ENCODE measurements around the gene CIDEA.

Gene CIDEA

DNA sequence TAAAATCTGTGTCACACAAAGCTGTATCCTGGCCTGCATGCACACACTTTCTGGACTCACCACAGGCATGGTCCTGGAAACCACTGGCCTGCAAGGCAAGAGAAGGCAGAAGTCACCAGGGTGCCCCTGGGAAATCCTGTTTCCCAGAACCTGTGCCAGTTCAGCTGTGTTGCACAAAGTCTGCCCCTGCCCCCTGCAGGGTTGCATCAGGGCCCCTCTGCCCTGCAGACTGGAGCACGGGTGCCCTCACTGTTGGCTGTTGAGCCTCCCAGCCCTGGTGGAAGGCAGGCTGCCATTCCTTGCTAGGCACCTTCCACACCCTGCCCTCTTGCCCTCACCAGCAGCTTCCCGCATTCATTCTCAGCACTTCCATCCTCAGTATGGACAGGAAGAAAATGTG lies 35.9 kb downstream of the CIDEA start:
- Histone ChIP-seq H3K9me3 (ENCODE audit: control insufficient read depth, low read length) (no peaks in the 10 kb centered on the region), H3K4me3 (ENCODE audit: low read length) (no peak overlapping the region), H3K4me1 (ENCODE audit: control insufficient read depth, insufficient read depth, low read length) (peaks cover 16% of the 10 kb centered on the region), H3K9ac (ENCODE audit: low read length) (peak overlapping the region; percentile 50), H3K27me3 (replicated peaks; ENCODE audit: control insufficient read depth, insufficient read depth, low read length) (no peaks in the 10 kb centered on the region), H3K36me3 (ENCODE audit: control insufficient read depth, insufficient read depth, low read length, severe bottlenecking) (no peaks in the 10 kb centered on the region)
- DNase-seq (ENCODE audit: low read depth) = no peak

DNA sequence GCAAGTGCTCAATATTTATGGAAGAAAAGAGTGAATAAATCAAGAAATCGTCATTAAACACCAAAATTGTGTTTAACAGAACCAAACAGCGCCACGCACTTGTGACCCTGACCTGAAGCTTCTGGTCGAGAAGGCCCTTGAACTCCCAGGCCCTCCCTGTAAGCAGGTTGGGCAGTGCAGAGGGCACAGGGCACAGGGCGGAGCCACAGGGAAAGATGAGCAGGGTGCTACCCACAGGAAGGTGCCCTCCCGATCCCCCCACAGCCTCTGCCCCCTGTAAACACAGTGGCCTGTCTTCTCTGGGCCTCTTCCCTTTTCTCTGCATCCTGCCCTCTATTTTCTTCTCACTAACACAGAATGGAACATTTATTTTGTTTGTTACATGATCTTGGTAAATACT lies 37.0 kb downstream of the CIDEA start:
- H3K27me3 ChIP-seq (replicated peaks; ENCODE audit: control insufficient read depth, insufficient read depth, low read length) = no peaks in the 10 kb centered on the region
- no peak overlapping the region for H3K4me3 ChIP-seq (ENCODE audit: low read length)
- H3K9me3 ChIP-seq (ENCODE audit: control insufficient read depth, low read length) = no peaks in the 10 kb centered on the region
- no peak overlapping the region for H3K9ac ChIP-seq (ENCODE audit: low read length)
- no peaks in the 10 kb centered on the region for H3K36me3 ChIP-seq (ENCODE audit: control insufficient read depth, insufficient read depth, low read length, severe bottlenecking)
- peaks cover 16% of the 10 kb centered on the region for H3K4me1 ChIP-seq (ENCODE audit: control insufficient read depth, insufficient read depth, low read length)
- no peak for DNase-seq (ENCODE audit: low read depth)

DNA sequence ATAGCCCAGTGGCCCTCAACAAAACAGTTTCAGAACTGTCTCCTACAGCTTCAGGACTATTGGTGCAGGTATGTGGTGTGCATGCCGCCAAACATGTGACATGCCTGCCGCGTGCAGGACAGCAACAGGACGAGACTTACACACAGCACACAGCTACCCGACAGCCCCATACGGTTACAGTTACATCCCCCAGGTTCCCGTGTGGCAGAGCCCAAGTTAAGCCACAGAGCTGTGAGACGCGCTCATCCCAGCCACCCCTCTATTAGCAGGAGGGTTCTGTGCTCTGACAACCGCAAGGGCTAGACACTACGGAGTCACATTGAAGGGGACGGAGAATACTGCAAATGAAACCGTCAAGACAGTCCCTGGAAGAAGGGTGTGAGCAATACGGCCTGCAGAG lies 37.5 kb downstream of the CIDEA start:
- Histone ChIP-seq H3K9ac (ENCODE audit: low read length) (no peak overlapping the region), H3K9me3 (ENCODE audit: control insufficient read depth, low read length) (no peaks in the 10 kb centered on the region), H3K4me3 (ENCODE audit: low read length) (no peak overlapping the region), H3K36me3 (ENCODE audit: control insufficient read depth, insufficient read depth, low read length, severe bottlenecking) (no peaks in the 10 kb centered on the region), H3K4me1 (ENCODE audit: control insufficient read depth, insufficient read depth, low read length) (peaks cover 16% of the 10 kb centered on the region), H3K27me3 (replicated peaks; ENCODE audit: control insufficient read depth, insufficient read depth, low read length) (no peaks in the 10 kb centered on the region)
- no peak for DNase-seq (ENCODE audit: low read depth)

DNA sequence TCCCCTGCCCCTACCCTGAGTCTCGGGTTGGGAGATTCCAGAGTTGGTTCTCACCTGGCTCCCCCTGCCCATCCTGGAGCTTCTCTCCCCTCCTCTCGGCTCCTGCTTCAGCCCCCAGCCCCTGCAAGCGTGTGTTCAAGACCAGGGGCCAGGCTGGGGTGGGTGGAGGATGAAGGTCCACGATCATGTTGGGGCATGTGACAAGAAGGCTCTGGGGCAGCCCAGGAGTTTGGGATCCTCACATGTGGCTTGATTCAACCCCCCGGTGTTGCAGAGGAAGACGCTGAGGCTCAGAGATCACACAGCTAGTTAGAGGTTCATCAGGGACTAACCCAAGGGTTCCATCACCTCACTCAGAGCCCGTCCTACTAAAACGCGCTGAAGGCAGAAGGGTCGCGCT lies 39.7 kb downstream of the CIDEA start:
- DNase-seq (ENCODE audit: low read depth) = no peak
- H3K4me3 ChIP-seq (ENCODE audit: low read length) = no peak overlapping the region
- peaks cover 3% of the 10 kb centered on the region for H3K9me3 ChIP-seq (ENCODE audit: control insufficient read depth, low read length)
- H3K27me3 ChIP-seq (replicated peaks; ENCODE audit: control insufficient read depth, insufficient read depth, low read length) = no peaks in the 10 kb centered on the region
- no peak overlapping the region for H3K9ac ChIP-seq (ENCODE audit: low read length)
- peaks cover 9% of the 10 kb centered on the region for H3K4me1 ChIP-seq (ENCODE audit: control insufficient read depth, insufficient read depth, low read length)
- no peaks in the 10 kb centered on the region for H3K36me3 ChIP-seq (ENCODE audit: control insufficient read depth, insufficient read depth, low read length, severe bottlenecking)

DNA sequence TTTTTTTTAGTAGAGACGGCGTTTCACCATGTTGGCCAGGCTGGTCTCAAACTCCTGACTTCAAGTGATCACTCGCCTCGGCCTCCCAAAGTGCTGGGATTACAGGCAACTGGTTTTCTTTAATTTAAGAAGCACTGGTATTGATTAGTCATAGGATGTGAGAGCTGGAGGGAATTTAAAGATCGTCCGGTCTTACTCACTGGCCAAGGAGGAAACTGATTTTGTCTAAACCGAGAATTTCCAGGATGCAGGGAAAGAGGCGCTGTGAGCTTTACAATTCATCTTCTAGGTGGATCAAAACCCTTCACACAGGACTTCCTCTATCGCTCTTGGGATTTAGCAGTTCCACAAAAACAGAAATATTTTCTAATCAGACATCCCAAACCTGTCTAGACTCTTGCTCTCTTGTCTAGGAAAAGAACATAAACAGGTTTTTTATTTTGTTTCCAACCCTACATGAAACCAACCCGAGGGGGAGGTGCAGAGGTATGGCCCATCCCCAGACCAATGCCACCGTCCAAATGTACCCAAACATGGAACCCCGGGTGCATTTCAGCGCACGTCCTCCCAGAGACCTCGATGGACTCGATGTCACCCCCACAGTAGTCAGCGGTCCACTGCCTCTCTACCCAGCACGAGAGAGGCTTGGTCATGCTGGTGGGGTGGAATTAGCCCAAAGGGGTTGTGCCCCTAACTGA lies 41.4 kb downstream of the CIDEA start:
- H3K36me3 ChIP-seq (ENCODE audit: control insufficient read depth, insufficient read depth, low read length, severe bottlenecking) = no peaks in the 10 kb centered on the region
- H3K9me3 ChIP-seq (ENCODE audit: control insufficient read depth, low read length) = peaks cover 3% of the 10 kb centered on the region
- DNase-seq (ENCODE audit: low read depth) = no peak
- no peaks in the 10 kb centered on the region for H3K27me3 ChIP-seq (replicated peaks; ENCODE audit: control insufficient read depth, insufficient read depth, low read length)
- H3K9ac ChIP-seq (ENCODE audit: low read length) = no peak overlapping the region
- H3K4me1 ChIP-seq (ENCODE audit: control insufficient read depth, insufficient read depth, low read length) = no peaks in the 10 kb centered on the region
- H3K4me3 ChIP-seq (ENCODE audit: low read length) = no peak overlapping the region

DNA sequence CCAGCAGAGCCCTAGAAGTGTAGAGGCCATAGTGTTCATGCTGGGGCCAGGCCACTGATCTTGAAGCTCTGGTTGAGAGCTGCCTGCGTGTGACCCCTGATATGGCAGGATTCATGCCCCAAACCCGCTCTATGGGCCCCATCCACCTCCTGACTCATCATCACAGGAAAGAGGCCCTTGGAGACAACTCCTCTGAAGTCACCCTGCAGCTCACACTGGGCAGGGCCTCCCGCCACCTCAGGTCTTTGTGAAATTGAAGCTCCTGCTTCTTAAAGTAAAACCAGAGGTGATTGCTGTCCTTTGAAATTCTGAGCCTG lies 41.9 kb downstream of the CIDEA start:
- no peaks in the 10 kb centered on the region for H3K36me3 ChIP-seq (ENCODE audit: control insufficient read depth, insufficient read depth, low read length, severe bottlenecking)
- H3K4me3 ChIP-seq (ENCODE audit: low read length) = no peak overlapping the region
- H3K4me1 ChIP-seq (ENCODE audit: control insufficient read depth, insufficient read depth, low read length) = no peaks in the 10 kb centered on the region
- H3K9ac ChIP-seq (ENCODE audit: low read length) = no peak overlapping the region
- DNase-seq (ENCODE audit: low read depth) = no peak
- peaks cover 3% of the 10 kb centered on the region for H3K9me3 ChIP-seq (ENCODE audit: control insufficient read depth, low read length)
- no peaks in the 10 kb centered on the region for H3K27me3 ChIP-seq (replicated peaks; ENCODE audit: control insufficient read depth, insufficient read depth, low read length)

DNA sequence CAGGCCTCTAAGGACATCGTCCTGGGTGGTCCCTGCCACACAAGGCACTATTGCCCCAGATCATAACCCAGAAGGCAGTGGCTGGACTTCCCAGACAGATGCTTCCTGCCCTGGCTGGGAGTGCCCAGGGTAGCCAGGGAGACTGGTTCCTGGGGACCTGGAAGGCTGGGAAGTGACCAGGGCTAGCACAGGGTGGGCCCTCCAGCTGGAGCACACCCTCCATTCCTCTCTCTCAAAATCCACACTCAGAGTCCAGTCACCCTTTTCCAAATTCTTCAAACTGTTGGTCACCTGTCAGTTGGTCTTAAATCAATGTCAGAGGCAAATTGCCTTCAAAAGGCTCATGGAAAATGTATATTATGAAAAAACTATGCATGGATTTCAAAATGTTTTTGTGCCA lies 42.3 kb downstream of the CIDEA start:
- Histone ChIP-seq H3K4me1 (ENCODE audit: control insufficient read depth, insufficient read depth, low read length) (no peaks in the 10 kb centered on the region), H3K27me3 (replicated peaks; ENCODE audit: control insufficient read depth, insufficient read depth, low read length) (no peaks in the 10 kb centered on the region), H3K4me3 (ENCODE audit: low read length) (no peak overlapping the region), H3K9ac (ENCODE audit: low read length) (no peak overlapping the region), H3K36me3 (ENCODE audit: control insufficient read depth, insufficient read depth, low read length, severe bottlenecking) (no peaks in the 10 kb centered on the region), H3K9me3 (ENCODE audit: control insufficient read depth, low read length) (peaks cover 3% of the 10 kb centered on the region)
- no peak for DNase-seq (ENCODE audit: low read depth)

DNA sequence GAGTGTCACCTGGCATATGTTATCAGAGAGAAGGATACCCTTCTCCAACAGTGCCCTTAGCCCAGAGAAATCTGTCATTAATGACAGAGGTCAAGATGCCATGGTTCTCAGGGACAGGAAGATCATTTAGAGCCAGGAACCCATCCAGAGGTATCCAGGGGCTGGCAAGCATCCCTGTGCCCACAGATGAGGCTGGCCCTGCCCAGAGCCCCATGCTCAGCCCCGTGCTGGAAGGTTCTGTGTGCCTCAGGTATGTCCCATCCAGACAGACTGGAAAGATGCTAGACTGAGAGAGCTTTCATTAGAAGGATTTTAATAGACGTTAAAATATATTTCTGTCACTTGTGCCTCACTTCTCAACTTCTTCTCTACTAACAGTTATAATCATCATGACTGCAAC lies 45.7 kb downstream of the CIDEA start:
- no peak for DNase-seq (ENCODE audit: low read depth)
- Histone ChIP-seq H3K9ac (ENCODE audit: low read length) (no peak overlapping the region), H3K9me3 (ENCODE audit: control insufficient read depth, low read length) (peaks cover 3% of the 10 kb centered on the region), H3K4me1 (ENCODE audit: control insufficient read depth, insufficient read depth, low read length) (no peaks in the 10 kb centered on the region), H3K36me3 (ENCODE audit: control insufficient read depth, insufficient read depth, low read length, severe bottlenecking) (no peaks in the 10 kb centered on the region), H3K27me3 (replicated peaks; ENCODE audit: control insufficient read depth, insufficient read depth, low read length) (no peaks in the 10 kb centered on the region), H3K4me3 (ENCODE audit: low read length) (no peak overlapping the region)

DNA sequence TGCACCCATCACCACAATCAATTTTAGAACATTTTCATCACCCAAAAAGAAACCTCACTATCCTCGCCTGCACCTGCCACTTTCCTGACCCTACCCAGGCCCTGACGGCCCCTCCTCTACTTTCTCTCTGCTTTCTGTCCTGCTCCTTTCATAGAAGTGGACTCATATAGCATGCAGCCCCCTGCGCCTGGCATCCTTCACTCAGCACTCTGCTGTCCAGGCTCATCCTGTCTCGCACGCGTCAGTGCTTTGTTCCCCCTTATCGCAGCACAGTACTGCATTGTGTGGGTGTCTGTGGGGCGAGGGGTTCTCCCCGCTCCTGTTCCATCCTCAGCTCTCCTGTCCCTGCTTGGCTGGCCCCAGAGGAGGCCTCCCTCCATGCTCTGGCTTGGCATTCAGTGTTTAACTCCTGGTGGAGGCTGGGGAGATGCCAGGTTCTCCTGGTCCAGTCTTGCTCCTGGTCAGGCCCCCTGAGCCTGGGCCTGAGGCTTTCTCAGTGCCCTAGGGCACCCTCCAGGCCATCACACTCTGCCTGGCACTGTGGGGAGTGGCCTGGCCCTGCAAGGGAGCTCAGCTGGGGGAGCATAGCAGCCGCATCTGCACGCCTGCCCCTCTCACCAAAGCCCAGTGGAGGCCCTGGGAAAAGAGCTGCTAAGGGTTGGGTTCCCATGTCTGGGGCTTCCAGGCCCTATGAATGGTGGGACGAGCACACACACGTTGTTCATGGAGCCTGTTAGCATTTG lies 47.3 kb downstream of the CIDEA start:
- H3K36me3 ChIP-seq (ENCODE audit: control insufficient read depth, insufficient read depth, low read length, severe bottlenecking) = no peaks in the 10 kb centered on the region
- H3K9me3 ChIP-seq (ENCODE audit: control insufficient read depth, low read length) = peaks cover 3% of the 10 kb centered on the region
- no peak overlapping the region for H3K9ac ChIP-seq (ENCODE audit: low read length)
- no peaks in the 10 kb centered on the region for H3K27me3 ChIP-seq (replicated peaks; ENCODE audit: control insufficient read depth, insufficient read depth, low read length)
- H3K4me1 ChIP-seq (ENCODE audit: control insufficient read depth, insufficient read depth, low read length) = peaks cover 6% of the 10 kb centered on the region
- H3K4me3 ChIP-seq (ENCODE audit: low read length) = no peak overlapping the region
- DNase-seq (ENCODE audit: low read depth) = no peak

DNA sequence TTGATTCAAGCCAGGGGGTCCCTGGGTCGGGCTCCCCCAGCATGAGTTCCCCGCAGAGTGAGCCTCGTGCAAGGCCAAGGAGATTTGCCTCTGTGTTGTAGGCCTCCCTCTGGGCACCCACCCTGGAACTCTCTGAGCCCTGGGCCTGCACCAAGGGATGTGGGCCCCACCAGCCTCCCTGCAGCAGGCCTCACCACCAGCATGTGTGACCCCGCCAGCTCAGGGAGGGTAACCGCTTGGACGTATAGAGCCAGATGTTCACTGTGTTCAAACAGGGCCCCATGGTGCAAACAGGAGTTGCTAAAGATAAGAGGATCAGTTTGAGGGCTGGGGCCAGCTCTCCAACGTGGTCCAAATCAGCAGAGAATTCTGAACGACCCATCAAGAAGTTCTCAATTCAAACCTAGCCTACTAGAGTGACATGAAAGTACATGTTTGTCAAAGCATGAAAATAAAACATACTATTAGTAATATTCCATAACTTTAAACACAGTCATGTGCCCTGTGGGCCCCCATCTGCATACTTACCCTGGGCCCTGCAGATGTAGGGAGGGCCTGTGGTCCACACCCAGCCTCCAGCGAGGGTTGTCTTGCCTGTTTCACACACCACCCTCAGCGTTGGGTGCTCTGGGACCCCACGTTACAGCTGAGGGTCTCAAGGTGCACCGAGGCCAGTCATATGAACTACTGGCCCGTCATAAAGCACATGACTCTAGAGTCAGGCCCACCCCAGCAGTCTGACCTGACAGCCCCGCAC lies 48.4 kb downstream of the CIDEA start:
- Histone ChIP-seq H3K27me3 (replicated peaks; ENCODE audit: control insufficient read depth, insufficient read depth, low read length) (no peaks in the 10 kb centered on the region), H3K4me1 (ENCODE audit: control insufficient read depth, insufficient read depth, low read length) (peaks cover 13% of the 10 kb centered on the region), H3K9me3 (ENCODE audit: control insufficient read depth, low read length) (peaks cover 3% of the 10 kb centered on the region), H3K36me3 (ENCODE audit: control insufficient read depth, insufficient read depth, low read length, severe bottlenecking) (no peaks in the 10 kb centered on the region), H3K9ac (ENCODE audit: low read length) (no peak overlapping the region), H3K4me3 (ENCODE audit: low read length) (no peak overlapping the region)
- no peak for DNase-seq (ENCODE audit: low read depth)

DNA sequence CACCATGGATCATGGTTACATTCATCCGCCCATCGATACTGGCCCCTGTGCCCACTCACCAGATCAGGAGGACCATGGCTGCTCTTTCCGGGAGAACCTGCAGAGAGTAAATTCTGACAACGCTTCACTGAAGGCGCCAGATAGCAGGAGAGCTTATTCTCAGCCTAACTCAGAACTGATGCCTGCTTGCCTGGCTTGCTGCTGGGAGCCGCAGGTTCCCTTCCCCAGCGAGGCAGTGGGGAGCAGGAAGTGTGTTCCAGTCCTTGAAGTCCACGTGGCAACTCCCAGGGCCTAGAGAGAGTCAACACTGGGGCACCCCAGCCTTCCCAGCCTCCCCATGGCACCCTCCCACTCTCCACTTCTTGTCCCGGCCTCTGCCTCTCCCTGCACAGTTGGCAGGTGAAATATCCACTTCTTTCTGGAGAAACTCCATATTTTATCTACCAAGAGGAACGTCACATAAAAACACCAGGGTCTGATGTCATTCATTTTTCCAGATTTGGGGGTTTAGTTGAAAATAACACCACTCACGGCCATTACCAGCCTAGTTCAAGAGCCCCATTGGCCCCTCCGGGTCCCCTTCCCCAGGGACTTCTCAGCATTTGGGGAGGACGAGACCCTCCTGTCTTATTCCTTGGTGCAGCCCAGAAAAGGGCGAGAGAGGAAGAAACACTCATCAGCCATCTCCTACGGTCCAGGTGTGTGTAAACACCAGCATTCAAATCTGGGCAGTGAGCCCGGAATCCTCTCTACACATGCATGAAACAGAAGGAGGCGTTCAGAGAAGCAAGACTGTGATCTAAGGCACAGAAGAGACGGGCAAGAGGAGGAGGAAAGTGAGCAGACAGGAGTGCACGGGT lies 50.4 kb downstream of the CIDEA start:
- no peaks in the 10 kb centered on the region for H3K36me3 ChIP-seq (ENCODE audit: control insufficient read depth, insufficient read depth, low read length, severe bottlenecking)
- H3K9me3 ChIP-seq (ENCODE audit: control insufficient read depth, low read length) = no peaks in the 10 kb centered on the region
- H3K4me1 ChIP-seq (ENCODE audit: control insufficient read depth, insufficient read depth, low read length) = peaks cover 15% of the 10 kb centered on the region
- no peaks in the 10 kb centered on the region for H3K27me3 ChIP-seq (replicated peaks; ENCODE audit: control insufficient read depth, insufficient read depth, low read length)
- DNase-seq (ENCODE audit: low read depth) = no peak
- H3K9ac ChIP-seq (ENCODE audit: low read length) = no peak overlapping the region
- H3K4me3 ChIP-seq (ENCODE audit: low read length) = no peak overlapping the region
